Endodermal cell (in vitro differentiated cells): Measurements from ENCODE around the gene MYO16. TPM values are rescaled to one million over a fixed set of nuclear protein-coding genes. Genes with fewer than 3 reads are reported as not detected.

Experiments
- DNase-seq: peaks from one replicate; pipeline ENCODE4 v3.0.0-alpha.2; 2017
- H3K27ac ChIP-seq: 2 replicates; pipeline ENCODE4 v1.5.1; 2013; ENCODE audit warnings: mild to moderate bottlenecking, low read depth, low read length, moderate library complexity
- H3K27me3 ChIP-seq: 2 replicates; pipeline ENCODE4 v1.6.1; 2013; ENCODE audit warnings: mild to moderate bottlenecking, low read length, moderate library complexity; ENCODE audit not compliant: insufficient read depth, control insufficient read depth, poor library complexity, severe bottlenecking
- H3K36me3 ChIP-seq: 2 replicates; pipeline ENCODE4 v1.7.0; 2013; ENCODE audit warnings: mild to moderate bottlenecking, low read length, moderate library complexity; ENCODE audit not compliant: control insufficient read depth, insufficient read depth
- H3K4me1 ChIP-seq: one replicate; pipeline ENCODE4 v1.7.0; 2013; ENCODE audit warnings: low read length; ENCODE audit not compliant: control insufficient read depth, insufficient read depth
- H3K4me3 ChIP-seq: 2 replicates; pipeline ENCODE4 v1.5.1; 2013; ENCODE audit warnings: mild to moderate bottlenecking, low read length, moderate library complexity
- H3K9ac ChIP-seq: 2 replicates; pipeline ENCODE4 v1.6.1; 2013; ENCODE audit warnings: mild to moderate bottlenecking, low read length, moderate library complexity; ENCODE audit not compliant: poor library complexity, severe bottlenecking; ENCODE audit errors: extremely low read depth
- H3K9me3 ChIP-seq: 2 replicates; pipeline ENCODE4 v1.6.1; 2013; ENCODE audit warnings: mild to moderate bottlenecking, low read length, moderate library complexity; ENCODE audit not compliant: control insufficient read depth
- H3K27ac Mint-ChIP-seq: 2 replicates; pipeline ENCODE4 v1.8.0; 2020; ENCODE audit warnings: mixed read lengths
- H3K27me3 Mint-ChIP-seq: 2 replicates; pipeline ENCODE4 v1.8.0; 2021; ENCODE audit warnings: mild to moderate bottlenecking, mixed read lengths; ENCODE audit not compliant: insufficient read depth
- H3K36me3 Mint-ChIP-seq: 2 replicates; pipeline ENCODE4 v1.8.0; 2020; ENCODE audit warnings: low read depth, mixed read lengths
- H3K4me1 Mint-ChIP-seq: 2 replicates; pipeline ENCODE4 v1.8.0; 2020; ENCODE audit warnings: mixed read lengths
- H3K4me3 Mint-ChIP-seq: 2 replicates; pipeline ENCODE4 v1.8.0; 2020; ENCODE audit warnings: mild to moderate bottlenecking, moderate library complexity, mixed read lengths
- H3K9me3 Mint-ChIP-seq: 2 replicates; pipeline ENCODE4 v1.8.0; 2020; ENCODE audit warnings: mild to moderate bottlenecking, mixed read lengths
- CTCF ChIP-seq: fragments of 200-600 bp; sonication (generic); conservative IDR thresholded peaks from 2 replicates; pipeline ENCODE4 v1.5.0; 2021; ENCODE audit warnings: antibody characterized with exemption, mild to moderate bottlenecking
- WGBS, 2 experiments: methylation state at CpG; one replicate each; pipeline versions ENCODE4 v1.1.5 to v1.1.7; 2013; ENCODE audit warnings: missing lambda C conversion rate in 2 of 2, mixed read lengths in 1 of 2; ENCODE audit not compliant: insufficient coverage in 1 of 2, insufficient read length in 1 of 2; 5-methylcytosine and 5-hydroxymethylcytosine counted together
- total RNA-seq, 2 donors: library from RNA; stranded (reverse); fragmentation: NEBNext Ultra II Directional in 1 of 2; extraction: Animal tissue kit (Norgen Biotek cat#: 25700) in 1 of 2; gene quantifications; 2 replicates in 1 of 2; 3 replicates in 1 of 2; pipeline ENCODE4 v1.2.1, GENCODE V29; 2021

The MYO16 gene
- total RNA-seq, 2 donors from 2014 or later = 0.70 to 1.2 TPM

- WGBS, 2 experiments = 70 to 73% methylated on average over 3 to 9 of the region's 9 CpGs
- Mint-ChIP-seq H3K36me3 (no peaks in the 10 kb centered on the region), H3K27ac (peak overlapping the region; percentile 67), H3K4me3 (no peak overlapping the region), H3K9me3 (no peaks in the 10 kb centered on the region), H3K4me1 (peaks cover 7% of the 10 kb centered on the region), H3K27me3 (no peaks in the 10 kb centered on the region)
- no peak for TF ChIP-seq CTCF
- DNase-seq = peak; percentile 87
- H3K27me3 ChIP-seq = no peaks in the 10 kb centered on the region
- H3K4me3 ChIP-seq = no peak overlapping the region
- no peak overlapping the region for H3K9ac ChIP-seq
- no peaks in the 10 kb centered on the region for H3K36me3 ChIP-seq
- no peaks in the 10 kb centered on the region for H3K4me1 ChIP-seq
- no peaks in the 10 kb centered on the region for H3K9me3 ChIP-seq
- H3K27ac ChIP-seq = no peak overlapping the region
Observed at GRCh38 chr13:108915634-108916512, 286.5 kb downstream of the MYO16 start.

- Mint-ChIP-seq H3K36me3 (no peaks in the 10 kb centered on the region), H3K4me1 (peaks cover 7% of the 10 kb centered on the region), H3K9me3 (no peaks in the 10 kb centered on the region), H3K27me3 (no peaks in the 10 kb centered on the region), H3K4me3 (no peak overlapping the region), H3K27ac (no peak overlapping the region)
- H3K4me3 ChIP-seq = no peak overlapping the region
- TF ChIP-seq CTCF = no peak
- H3K9me3 ChIP-seq = no peaks in the 10 kb centered on the region
- no peaks in the 10 kb centered on the region for H3K27me3 ChIP-seq
- WGBS, 2 experiments = 84 to 89% methylated on average over 1 to 3 of the region's 3 CpGs
- no peaks in the 10 kb centered on the region for H3K4me1 ChIP-seq
- H3K27ac ChIP-seq = no peak overlapping the region
- no peaks in the 10 kb centered on the region for H3K36me3 ChIP-seq
- H3K9ac ChIP-seq = no peak overlapping the region
- DNase-seq = no peak
Observed at GRCh38 chr13:108917581-108917980, 288.2 kb downstream of the MYO16 start.

GRCh38 chr13:108919036-108919907, 289.9 kb downstream of the MYO16 start:
- no peaks in the 10 kb centered on the region for H3K4me1 ChIP-seq
- Mint-ChIP-seq H3K27me3 (peaks cover 5% of the 10 kb centered on the region), H3K4me3 (no peak overlapping the region), H3K27ac (no peak overlapping the region), H3K9me3 (no peaks in the 10 kb centered on the region), H3K36me3 (no peaks in the 10 kb centered on the region), H3K4me1 (peaks cover 10% of the 10 kb centered on the region)
- no peak overlapping the region for H3K4me3 ChIP-seq
- TF ChIP-seq CTCF = no peak
- WGBS, 2 experiments = 94 to 95% methylated on average over 8 to 11 of the region's 11 CpGs
- H3K9me3 ChIP-seq = no peaks in the 10 kb centered on the region
- no peaks in the 10 kb centered on the region for H3K27me3 ChIP-seq
- no peak overlapping the region for H3K27ac ChIP-seq
- H3K9ac ChIP-seq = no peak overlapping the region
- H3K36me3 ChIP-seq = no peaks in the 10 kb centered on the region
- no peak for DNase-seq
